AG09309 (cell line): Measurements from ENCODE around the gene DSG3.

Experiments used
- DNase-seq: peaks from one replicate; pipeline ENCODE4 v3.0.0-alpha.2; 2010; ENCODE audit warnings: low read depth
- H3K4me3 ChIP-seq: 2 replicates; pipeline ENCODE4 v1.5.1; 2011; ENCODE audit warnings: mild to moderate bottlenecking, low read depth, low read length, moderate library complexity; ENCODE audit not compliant: control insufficient read depth
- CTCF ChIP-seq: IDR thresholded peaks from 2 replicates; pipeline ENCODE4 v1.5.1; 2011; ENCODE audit warnings: mild to moderate bottlenecking, low read depth, low read length, inconsistent platforms; ENCODE audit not compliant: insufficient read depth, control insufficient read depth; ENCODE audit errors: missing control alignments

The DSG3 gene

GRCh38 chr18:31440787-31441186 lies 6.8 kb upstream of the DSG3 start:
- no peak for DNase-seq
- H3K4me3 ChIP-seq = no peak overlapping the region
- no peak for TF ChIP-seq CTCF

- no peak for DNase-seq
- no peak overlapping the region for H3K4me3 ChIP-seq
- no peak for TF ChIP-seq CTCF
These were observed 6.0 kb upstream of the DSG3 start for GRCh38 chr18:31441493-31441892.

GRCh38 chr18:31444142-31444541 lies 3.4 kb upstream of the DSG3 start:
- TF ChIP-seq CTCF = no peak
- no peak overlapping the region for H3K4me3 ChIP-seq
- DNase-seq = no peak

GRCh38 chr18:31445908-31446307 lies 1.6 kb upstream of the DSG3 start:
- DNase-seq = no peak
- no peak overlapping the region for H3K4me3 ChIP-seq
- TF ChIP-seq CTCF = no peak

GRCh38 chr18:31446854-31447253 lies 687 bp upstream of the DSG3 start:
- TF ChIP-seq CTCF = no peak
- H3K4me3 ChIP-seq = no peak overlapping the region
- no peak for DNase-seq

GRCh38 chr18:31450409-31450808 lies 2.9 kb downstream of the DSG3 start:
- no peak for TF ChIP-seq CTCF
- H3K4me3 ChIP-seq = no peak overlapping the region
- DNase-seq = no peak

GRCh38 chr18:31451625-31452024 lies 4.1 kb downstream of the DSG3 start:
- DNase-seq = no peak
- no peak for TF ChIP-seq CTCF
- H3K4me3 ChIP-seq = no peak overlapping the region
